HEK293T (cell line): ENCODE measurements around the gene DNAAF9.

Experiments used
- ARNT ChIP-seq: fragments of 450-650 bp; IDR thresholded peaks from 2 replicates; pipeline ENCODE4 v1.6.1; 2017; ENCODE audit warnings: mild to moderate bottlenecking
- BHLHE40 ChIP-seq: fragments of 450-650 bp; IDR thresholded peaks from 2 replicates; pipeline ENCODE4 v1.6.1; 2016; ENCODE audit warnings: mild to moderate bottlenecking, moderate library complexity, borderline replicate concordance
- CTBP1 ChIP-seq: fragments of 450-650 bp; IDR thresholded peaks from 2 replicates; pipeline ENCODE4 v1.6.1; 2016; ENCODE audit warnings: borderline replicate concordance
- FOXA1 ChIP-seq: fragments of 450-650 bp; IDR thresholded peaks from 2 replicates; pipeline ENCODE4 v1.6.1; 2016; ENCODE audit warnings: mild to moderate bottlenecking
- FOXM1 ChIP-seq: fragments of 450-650 bp; IDR thresholded peaks from 2 replicates; pipeline ENCODE4 v1.6.1; 2017; ENCODE audit warnings: mild to moderate bottlenecking, borderline replicate concordance
- L3MBTL2 ChIP-seq: fragments of 450-650 bp; conservative IDR thresholded peaks from 2 replicates; pipeline ENCODE4 v1.6.1; 2016; ENCODE audit warnings: mild to moderate bottlenecking
- PKNOX1 ChIP-seq: fragments of 450-650 bp; IDR thresholded peaks from 2 replicates; pipeline ENCODE4 v1.6.1; 2016
- SP1 ChIP-seq: fragments of 450-650 bp; IDR thresholded peaks from 2 replicates; pipeline ENCODE4 v1.6.1; 2017
- SUZ12 ChIP-seq: fragments of 450-650 bp; IDR thresholded peaks from 2 replicates; pipeline ENCODE4 v1.6.1; 2016; ENCODE audit warnings: mild to moderate bottlenecking
- TARDBP ChIP-seq: fragments of 450-650 bp; IDR thresholded peaks from 2 replicates; pipeline ENCODE4 v1.6.1; 2016
- ZNF384 ChIP-seq: fragments of 450-650 bp; IDR thresholded peaks from 2 replicates; pipeline ENCODE4 v1.6.1; 2016

GRCh38 chr20:3400260-3401155 lies 7.0 kb downstream of the DNAAF9 start:
- no peak for TF ChIP-seq ZNF384
- no peak for TF ChIP-seq SUZ12
- TF ChIP-seq PKNOX1 = no peak
- no peak for TF ChIP-seq BHLHE40
- TF ChIP-seq ARNT = no peak
- no peak for TF ChIP-seq CTBP1
- no peak for TF ChIP-seq SP1
- no peak for TF ChIP-seq L3MBTL2
- TF ChIP-seq FOXM1 = no peak
- no peak for TF ChIP-seq FOXA1
- TF ChIP-seq TARDBP = no peak
